Tibial nerve (tissue), 4 donors: Measurements from ENCODE around the gene WDR64. TPM values are rescaled to one million over a fixed set of nuclear protein-coding genes. Genes with fewer than 3 reads are reported as not detected.

Source experiments
- DNase-seq, 2 donors: peaks; one replicate each; pipeline ENCODE4 v3.0.0-alpha.2; 2019; ENCODE audit warnings: low spot score in 2 of 2
- H3K27ac ChIP-seq, 4 donors: fragments of 200-600 bp; sonication (generic) in 3 of 4; one replicate each; pipeline ENCODE4 v1.5.1; 2017 to 2019; ENCODE audit warnings: mild to moderate bottlenecking in 1 of 4
- H3K27me3 ChIP-seq, 2 donors: fragments of 200-600 bp; sonication (generic) in 1 of 2; one replicate each; pipeline versions ENCODE4 v1.5.1 to v1.6.0; 2017 to 2019
- H3K36me3 ChIP-seq, 3 donors: fragments of 200-600 bp; sonication (generic); one replicate each; pipeline ENCODE4 v1.5.1; 2018 to 2019
- H3K4me1 ChIP-seq, 4 donors: fragments of 200-600 bp; sonication (generic) in 3 of 4; one replicate each; pipeline ENCODE4 v1.5.1; 2017 to 2019
- H3K4me3 ChIP-seq, 4 donors: fragments of 200-600 bp; sonication (generic) in 3 of 4; one replicate each; pipeline ENCODE4 v1.5.1; 2017 to 2019; ENCODE audit warnings: mild to moderate bottlenecking in 1 of 4, moderate library complexity in 1 of 4
- H3K9me3 ChIP-seq, 4 donors: fragments of 200-600 bp; sonication (generic) in 3 of 4; one replicate each; pipeline ENCODE4 v1.5.1; 2017 to 2019
- CTCF ChIP-seq, 5 experiments: fragments of 200-600 bp in 3 of 5; fragments of 450-650 bp in 2 of 5; sonication (generic) in 3 of 5; IDR thresholded peaks; one replicate each; pipeline ENCODE4 v1.5.1; 2016 to 2019; ENCODE audit warnings: antibody characterized with exemption in 5 of 5, mild to moderate bottlenecking in 3 of 5, moderate library complexity in 2 of 5
- EP300 ChIP-seq, 2 donors: sonication (generic); formaldehyde crosslinking; IDR thresholded peaks; one replicate each; pipeline ENCODE4 v1.6.1; 2017; ENCODE audit warnings: antibody characterized with exemption in 2 of 2, mild to moderate bottlenecking in 1 of 2
- POLR2A ChIP-seq, 2 donors: fragments of 450-650 bp; IDR thresholded peaks; one replicate each; pipeline ENCODE4 v1.6.1; 2017; ENCODE audit warnings: antibody characterized with exemption in 2 of 2, mild to moderate bottlenecking in 2 of 2, moderate library complexity in 2 of 2
- WGBS, 2 donors: methylation state at CpG; one replicate each; pipeline ENCODE4 v1.1.5; 2018; 5-methylcytosine and 5-hydroxymethylcytosine counted together
- total RNA-seq, 4 donors: library from RNA; depleted of rRNA; stranded (reverse); fragments of >200 nt; gene quantifications; one replicate each; pipeline ENCODE4 v1.1.0, GENCODE V29; 2016

The WDR64 gene
- total RNA-seq, 4 donors from 2014 or later = 0.42 TPM; not detected in 3

- Histone ChIP-seq H3K27ac (no peak overlapping the region), H3K4me3 (no peak overlapping the region), H3K27me3 (no peaks in the 10 kb centered on the region), H3K36me3 (no peaks in the 10 kb centered on the region), H3K9me3 (no peaks in the 10 kb centered on the region), H3K4me1 (no peaks in the 10 kb centered on the region)
- no peak for DNase-seq
- no peak for TF ChIP-seq CTCF (IDR thresholded peaks at IDR 0.05)
- TF ChIP-seq EP300 (IDR thresholded peaks at IDR 0.05) = no peak
- no peak for TF ChIP-seq POLR2A (IDR thresholded peaks at IDR 0.05)
- WGBS, 2 donors = 80 to 86% methylated on average over 8 of the region's 8 CpGs
Observed at GRCh38 chr1:241813768-241814320, 161.8 kb downstream of the WDR64 start.

- no peaks in the 10 kb centered on the region for H3K9me3 ChIP-seq
- no peak overlapping the region for H3K27ac ChIP-seq
- no peaks in the 10 kb centered on the region for H3K27me3 ChIP-seq
- no peak for TF ChIP-seq POLR2A (IDR thresholded peaks at IDR 0.05)
- no peak for TF ChIP-seq CTCF (IDR thresholded peaks at IDR 0.05)
- no peak for TF ChIP-seq EP300 (IDR thresholded peaks at IDR 0.05)
- no peak overlapping the region for H3K4me3 ChIP-seq
- H3K36me3 ChIP-seq = no peaks in the 10 kb centered on the region
- H3K4me1 ChIP-seq = no peaks in the 10 kb centered on the region
- no peak for DNase-seq
- 81 to 87% methylated on average over 6 of the region's 6 CpGs for WGBS, 2 donors
Observed at GRCh38 chr1:241816008-241816407, 163.9 kb downstream of the WDR64 start.

- Histone ChIP-seq H3K36me3 (no peaks in the 10 kb centered on the region), H3K4me3 (no peak overlapping the region), H3K27me3 (no peaks in the 10 kb centered on the region), H3K9me3 (no peaks in the 10 kb centered on the region), H3K4me1 (no peaks in the 10 kb centered on the region), H3K27ac (no peak overlapping the region)
- no peak for TF ChIP-seq EP300 (IDR thresholded peaks at IDR 0.05)
- no peak for TF ChIP-seq CTCF (IDR thresholded peaks at IDR 0.05)
- TF ChIP-seq POLR2A (IDR thresholded peaks at IDR 0.05) = no peak
- 85 to 90% methylated on average over 1 of the region's 1 CpG for WGBS, 2 donors
- DNase-seq = no peak
Observed at GRCh38 chr1:241817331-241817792, 165.3 kb downstream of the WDR64 start.

GRCh38 chr1:241817956-241818612 lies 166.0 kb downstream of the WDR64 start:
- Histone ChIP-seq H3K9me3 (no peaks in the 10 kb centered on the region), H3K27me3 (no peaks in the 10 kb centered on the region), H3K36me3 (no peaks in the 10 kb centered on the region), H3K4me1 (no peaks in the 10 kb centered on the region), H3K4me3 (no peak overlapping the region), H3K27ac (no peak overlapping the region)
- no peak for DNase-seq
- 47 to 78% methylated on average over 3 of the region's 3 CpGs for WGBS, 2 donors
- no peak for TF ChIP-seq POLR2A (IDR thresholded peaks at IDR 0.05)
- TF ChIP-seq EP300 (IDR thresholded peaks at IDR 0.05) = no peak
- TF ChIP-seq CTCF (IDR thresholded peaks at IDR 0.05) = no peak

GRCh38 chr1:241819340-241819866 lies 167.3 kb downstream of the WDR64 start:
- H3K36me3 ChIP-seq = no peaks in the 10 kb centered on the region
- TF ChIP-seq POLR2A (IDR thresholded peaks at IDR 0.05) = no peak
- no peak for TF ChIP-seq EP300 (IDR thresholded peaks at IDR 0.05)
- no peak for TF ChIP-seq CTCF (IDR thresholded peaks at IDR 0.05)
- H3K9me3 ChIP-seq = no peaks in the 10 kb centered on the region
- H3K27ac ChIP-seq = no peak overlapping the region
- no peaks in the 10 kb centered on the region for H3K27me3 ChIP-seq
- DNase-seq = no peak
- 79% methylated on average over 4 of the region's 4 CpGs for WGBS, 2 donors
- no peak overlapping the region for H3K4me3 ChIP-seq
- no peaks in the 10 kb centered on the region for H3K4me1 ChIP-seq
